ENCODE data around the gene LRRK1. TPM values are rescaled to one million over a fixed set of nuclear protein-coding genes. Genes with fewer than 3 reads are reported as not detected.

LRRK1 gene
- total RNA-seq, 1 donor from 2014 or later = 6.6 TPM

GRCh38 chr15:101025896-101026631, 106.9 kb downstream of the LRRK1 start:
- Histone ChIP-seq H3K36me3 (ENCODE audit: control insufficient read depth, insufficient read depth, low read length) (peaks cover 1% of the 10 kb centered on the region), H3K27me3 (ENCODE audit: control insufficient read depth, insufficient read depth, low read length) (no peaks in the 10 kb centered on the region), H3K4me3 (ENCODE audit: low read depth, low read length) (no peak overlapping the region)
- DNase-seq (ENCODE audit: low read depth) = no peak
- TF ChIP-seq, protein P1, sequence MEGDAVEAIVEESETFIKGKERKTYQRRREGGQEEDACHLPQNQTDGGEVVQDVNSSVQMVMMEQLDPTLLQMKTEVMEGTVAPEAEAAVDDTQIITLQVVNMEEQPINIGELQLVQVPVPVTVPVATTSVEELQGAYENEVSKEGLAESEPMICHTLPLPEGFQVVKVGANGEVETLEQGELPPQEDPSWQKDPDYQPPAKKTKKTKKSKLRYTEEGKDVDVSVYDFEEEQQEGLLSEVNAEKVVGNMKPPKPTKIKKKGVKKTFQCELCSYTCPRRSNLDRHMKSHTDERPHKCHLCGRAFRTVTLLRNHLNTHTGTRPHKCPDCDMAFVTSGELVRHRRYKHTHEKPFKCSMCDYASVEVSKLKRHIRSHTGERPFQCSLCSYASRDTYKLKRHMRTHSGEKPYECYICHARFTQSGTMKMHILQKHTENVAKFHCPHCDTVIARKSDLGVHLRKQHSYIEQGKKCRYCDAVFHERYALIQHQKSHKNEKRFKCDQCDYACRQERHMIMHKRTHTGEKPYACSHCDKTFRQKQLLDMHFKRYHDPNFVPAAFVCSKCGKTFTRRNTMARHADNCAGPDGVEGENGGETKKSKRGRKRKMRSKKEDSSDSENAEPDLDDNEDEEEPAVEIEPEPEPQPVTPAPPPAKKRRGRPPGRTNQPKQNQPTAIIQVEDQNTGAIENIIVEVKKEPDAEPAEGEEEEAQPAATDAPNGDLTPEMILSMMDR (IDR thresholded peaks at IDR 0.05; ENCODE audit: insufficient read depth, low read length, poor library complexity, severe bottlenecking) = no peak

DNA sequence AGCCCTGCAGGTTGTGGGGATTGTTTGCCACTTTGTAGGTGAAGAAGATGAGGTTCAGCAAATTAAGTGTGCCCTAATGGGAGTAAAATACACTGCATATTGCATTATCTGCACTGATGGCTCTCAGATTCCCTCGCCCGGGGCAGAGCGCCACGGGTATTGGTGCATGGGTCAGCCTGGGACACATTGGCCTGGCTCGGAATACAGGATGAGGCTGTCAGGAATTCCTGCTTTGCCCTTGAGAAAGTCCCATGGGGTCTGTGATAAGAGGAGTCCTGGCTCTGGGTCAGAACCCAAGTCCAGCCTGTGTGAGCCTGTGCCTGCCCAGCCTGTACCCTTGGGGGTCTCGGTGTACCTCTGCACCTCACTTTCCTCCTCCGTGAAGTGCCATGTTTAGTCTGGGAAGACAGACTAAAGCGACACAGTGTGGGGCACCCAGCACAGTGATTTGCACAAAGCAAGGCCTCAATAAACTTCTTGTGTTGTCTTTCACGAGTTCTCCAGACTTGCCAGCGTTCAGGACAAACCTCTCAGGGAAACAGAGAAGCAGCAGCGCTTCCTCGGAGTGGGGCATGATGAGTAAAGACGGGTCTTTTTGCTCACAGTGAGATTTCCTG, 107.6 kb downstream of the LRRK1 start:
- DNase-seq (ENCODE audit: low read depth) = no peak
- H3K36me3 ChIP-seq (ENCODE audit: control insufficient read depth, insufficient read depth, low read length) = peaks cover 1% of the 10 kb centered on the region
- H3K4me3 ChIP-seq (ENCODE audit: low read depth, low read length) = no peak overlapping the region
- no peaks in the 10 kb centered on the region for H3K27me3 ChIP-seq (ENCODE audit: control insufficient read depth, insufficient read depth, low read length)
- TF ChIP-seq, protein P1 (IDR thresholded peaks at IDR 0.05; ENCODE audit: insufficient read depth, low read length, poor library complexity, severe bottlenecking) = no peak

DNA sequence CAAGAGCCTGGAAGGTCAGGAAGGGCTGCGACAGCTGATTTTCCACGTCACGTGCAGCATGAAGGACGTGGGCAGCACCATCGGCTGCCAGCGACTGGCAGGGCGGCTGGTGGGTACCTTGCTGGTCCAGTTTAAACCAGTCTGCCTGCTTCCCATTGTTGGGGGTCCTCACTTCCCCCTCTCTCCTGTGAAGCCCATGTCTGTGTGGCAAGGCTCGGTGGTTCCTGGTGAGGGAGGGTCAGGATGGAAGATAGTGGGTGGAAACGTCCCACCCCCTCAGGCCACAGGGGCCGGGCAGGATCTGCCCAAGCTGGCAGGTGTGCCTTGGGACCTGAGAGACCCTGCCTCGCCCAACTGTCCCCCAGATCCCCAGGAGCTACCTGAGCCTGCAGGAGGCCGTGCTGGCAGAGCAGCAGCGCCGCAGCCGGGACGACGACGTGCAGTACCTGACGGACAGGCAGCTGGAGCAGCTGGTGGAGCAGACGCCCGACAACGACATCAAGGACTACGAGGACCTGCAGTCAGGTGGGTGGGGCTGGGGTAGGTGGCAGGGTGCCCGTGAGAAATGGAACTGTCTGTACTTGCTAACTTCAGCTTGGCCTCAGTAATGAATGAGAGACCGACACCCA, 108.2 kb downstream of the LRRK1 start:
- TF ChIP-seq, protein P1 (IDR thresholded peaks at IDR 0.05; ENCODE audit: insufficient read depth, low read length, poor library complexity, severe bottlenecking) = no peak
- DNase-seq (ENCODE audit: low read depth) = no peak
- Histone ChIP-seq H3K4me3 (ENCODE audit: low read depth, low read length) (no peak overlapping the region), H3K36me3 (ENCODE audit: control insufficient read depth, insufficient read depth, low read length) (peaks cover 1% of the 10 kb centered on the region), H3K27me3 (ENCODE audit: control insufficient read depth, insufficient read depth, low read length) (no peaks in the 10 kb centered on the region)

GRCh38 chr15:101027920-101028319, 108.8 kb downstream of the LRRK1 start:
- no peaks in the 10 kb centered on the region for H3K27me3 ChIP-seq (ENCODE audit: control insufficient read depth, insufficient read depth, low read length)
- no peak for DNase-seq (ENCODE audit: low read depth)
- no peak overlapping the region for H3K4me3 ChIP-seq (ENCODE audit: low read depth, low read length)
- TF ChIP-seq, protein P1 (IDR thresholded peaks at IDR 0.05; ENCODE audit: insufficient read depth, low read length, poor library complexity, severe bottlenecking) = no peak
- peaks cover 1% of the 10 kb centered on the region for H3K36me3 ChIP-seq (ENCODE audit: control insufficient read depth, insufficient read depth, low read length)

DNA sequence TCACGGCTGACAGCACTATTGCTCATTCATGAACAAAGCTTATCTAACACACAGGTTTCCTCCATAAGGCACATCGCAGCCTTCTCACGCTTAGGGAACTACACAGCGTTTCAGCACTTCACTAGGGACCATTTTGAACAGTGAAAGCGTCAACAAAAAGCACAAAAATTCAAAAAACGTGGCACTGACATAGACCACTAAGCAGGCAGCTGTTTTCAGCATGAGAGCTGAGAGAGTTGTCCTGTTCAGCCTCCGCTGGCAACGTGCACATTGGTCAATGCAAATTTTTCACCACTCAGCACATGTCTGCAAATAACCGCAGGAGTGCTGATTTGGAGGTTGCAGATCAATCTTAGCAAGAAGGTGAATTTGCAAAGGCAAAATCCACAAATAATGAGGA, 109.2 kb downstream of the LRRK1 start:
- Histone ChIP-seq H3K27me3 (ENCODE audit: control insufficient read depth, insufficient read depth, low read length) (no peaks in the 10 kb centered on the region), H3K4me3 (ENCODE audit: low read depth, low read length) (no peak overlapping the region), H3K36me3 (ENCODE audit: control insufficient read depth, insufficient read depth, low read length) (peaks cover 1% of the 10 kb centered on the region)
- TF ChIP-seq, protein P1 (IDR thresholded peaks at IDR 0.05; ENCODE audit: insufficient read depth, low read length, poor library complexity, severe bottlenecking) = no peak
- DNase-seq (ENCODE audit: low read depth) = no peak

Measured in kidney epithelial cell (primary cell).